ENCODE results near the gene PLLP.

- TF ChIP-seq, protein P1, sequence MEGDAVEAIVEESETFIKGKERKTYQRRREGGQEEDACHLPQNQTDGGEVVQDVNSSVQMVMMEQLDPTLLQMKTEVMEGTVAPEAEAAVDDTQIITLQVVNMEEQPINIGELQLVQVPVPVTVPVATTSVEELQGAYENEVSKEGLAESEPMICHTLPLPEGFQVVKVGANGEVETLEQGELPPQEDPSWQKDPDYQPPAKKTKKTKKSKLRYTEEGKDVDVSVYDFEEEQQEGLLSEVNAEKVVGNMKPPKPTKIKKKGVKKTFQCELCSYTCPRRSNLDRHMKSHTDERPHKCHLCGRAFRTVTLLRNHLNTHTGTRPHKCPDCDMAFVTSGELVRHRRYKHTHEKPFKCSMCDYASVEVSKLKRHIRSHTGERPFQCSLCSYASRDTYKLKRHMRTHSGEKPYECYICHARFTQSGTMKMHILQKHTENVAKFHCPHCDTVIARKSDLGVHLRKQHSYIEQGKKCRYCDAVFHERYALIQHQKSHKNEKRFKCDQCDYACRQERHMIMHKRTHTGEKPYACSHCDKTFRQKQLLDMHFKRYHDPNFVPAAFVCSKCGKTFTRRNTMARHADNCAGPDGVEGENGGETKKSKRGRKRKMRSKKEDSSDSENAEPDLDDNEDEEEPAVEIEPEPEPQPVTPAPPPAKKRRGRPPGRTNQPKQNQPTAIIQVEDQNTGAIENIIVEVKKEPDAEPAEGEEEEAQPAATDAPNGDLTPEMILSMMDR (IDR thresholded peaks at IDR 0.05; ENCODE audit: borderline replicate concordance, extremely low read depth, low read length, poor library complexity, severe bottlenecking): no peak
- no peak for TF ChIP-seq EZH2 (IDR thresholded peaks at IDR 0.05; ENCODE audit: borderline replicate concordance, low read depth, low read length, severe bottlenecking)
Measured at GRCh38 chr16:57245472-57246113, 38.9 kb downstream of the PLLP start.
